Activated gamma-delta T cell treated with Interleukin-2 at 50 U/mL for 16 hours (primary cell): ENCODE data around the gene NCAPH2.

Experiments used
- DNase-seq: peaks from one replicate; pipeline ENCODE4 v3.0.0-alpha.2; 2020

Gene NCAPH2

DNA sequence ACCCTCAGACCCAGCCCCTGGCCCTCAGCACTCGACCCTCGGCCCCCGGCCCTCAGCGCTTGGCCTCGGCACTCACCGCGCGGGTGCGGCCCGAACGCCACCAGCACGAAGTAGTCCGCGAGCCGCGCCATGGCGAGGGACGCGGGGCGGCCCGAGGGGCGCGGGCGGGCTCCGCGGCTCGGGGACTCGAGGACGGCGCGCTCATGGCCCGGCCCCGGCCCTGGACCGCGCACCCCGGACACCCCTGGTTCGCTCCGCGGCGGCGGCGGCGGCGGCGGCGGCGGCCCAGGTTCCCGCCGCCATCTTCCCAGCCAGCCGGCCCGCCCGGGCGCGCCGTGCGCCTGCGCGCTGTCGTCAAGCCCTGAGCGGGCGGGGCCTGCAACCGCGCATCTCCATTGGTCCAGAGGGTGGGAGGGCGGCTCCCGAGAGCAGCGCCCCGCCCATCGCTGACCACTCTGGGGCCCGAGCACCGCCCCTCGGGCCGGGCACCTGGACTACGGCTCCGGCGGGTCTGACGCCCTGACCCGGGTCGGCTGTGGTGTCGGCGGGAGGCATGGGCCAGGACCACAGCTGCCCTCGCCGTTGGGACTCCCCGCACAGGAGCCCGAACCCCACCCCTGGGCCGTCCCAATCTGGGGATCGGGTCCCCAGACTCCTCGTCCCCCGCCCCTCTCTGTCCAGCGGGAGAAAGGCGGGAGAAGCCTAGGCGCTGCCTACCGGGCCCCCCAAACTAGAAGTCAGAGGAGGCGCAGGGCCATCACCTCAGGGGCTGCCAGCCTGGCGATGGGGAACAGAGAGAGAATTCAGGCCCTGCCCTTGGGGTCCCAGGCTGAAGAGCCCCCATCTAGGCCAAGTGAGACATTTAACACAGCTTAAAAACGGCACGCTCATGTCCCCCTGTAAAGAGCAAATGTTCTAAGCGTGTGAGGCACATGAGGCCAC is 33.0 kb upstream of the NCAPH2 start, which contains the start of gene SBF1:
SBF1 (minus strand) TSS at position 326 of the 942 bp plus-strand sequence; CDS start at position 131, 195 bp downstream.
- DNase-seq: peak; percentile 86

DNA sequence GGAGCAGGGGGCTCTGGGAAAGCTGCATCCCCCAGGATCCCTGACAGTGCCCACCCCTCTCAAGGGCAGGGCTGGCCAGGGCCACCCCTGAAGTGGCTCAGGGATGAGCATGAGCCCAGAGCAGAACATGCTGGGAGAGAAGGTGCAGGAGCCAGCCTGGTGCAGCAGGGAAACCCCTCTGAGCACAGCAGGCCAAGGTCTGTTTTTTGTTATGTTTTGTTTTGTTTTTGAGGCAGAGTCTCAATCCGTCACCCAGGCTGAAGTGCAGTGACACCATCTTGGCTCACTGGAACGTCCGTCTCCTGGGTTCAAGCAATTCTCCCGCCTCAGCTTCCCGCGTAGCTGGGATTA is 32.4 kb upstream of the NCAPH2 start:
- no peak for DNase-seq

DNA sequence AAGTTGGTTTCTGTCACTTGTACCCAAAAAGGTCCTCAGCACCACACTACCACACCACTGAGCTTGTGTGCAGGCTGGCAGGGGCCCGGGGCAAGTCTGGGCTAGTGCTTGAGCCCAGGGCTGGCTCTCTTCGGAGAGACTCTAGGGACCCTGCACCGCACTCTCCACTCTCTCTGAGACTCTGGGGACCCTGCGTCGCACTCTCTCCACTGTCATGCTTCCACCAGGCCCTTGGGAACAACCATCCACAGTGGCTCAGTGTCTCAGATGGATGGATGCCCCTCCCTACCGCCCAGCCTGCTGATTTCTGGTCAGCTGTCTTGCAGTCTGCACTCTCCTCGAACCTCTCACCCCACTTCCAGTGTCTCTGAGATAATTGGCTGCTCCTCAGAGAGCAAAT is 31.2 kb upstream of the NCAPH2 start:
- no peak for DNase-seq

DNA sequence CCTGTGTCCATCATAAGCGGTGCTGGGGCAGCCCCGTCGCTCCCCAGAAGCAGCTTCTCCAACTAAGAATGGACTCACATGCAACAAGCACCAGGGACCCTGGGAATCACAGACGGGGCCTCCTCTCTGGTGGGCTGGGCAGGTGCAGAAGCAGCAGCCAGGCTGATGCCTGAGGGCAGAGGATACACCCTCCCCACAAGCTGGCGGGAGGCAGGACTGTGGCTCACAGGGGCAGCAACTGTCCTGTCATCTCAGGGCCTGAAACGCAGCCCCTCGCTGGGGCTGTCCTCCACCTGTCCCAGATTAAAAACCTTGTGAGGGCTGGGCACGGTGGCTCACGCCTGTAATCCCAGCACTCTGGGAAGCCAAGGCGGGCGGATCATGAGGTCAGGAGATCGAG is 30.1 kb upstream of the NCAPH2 start:
- no peak for DNase-seq

DNA sequence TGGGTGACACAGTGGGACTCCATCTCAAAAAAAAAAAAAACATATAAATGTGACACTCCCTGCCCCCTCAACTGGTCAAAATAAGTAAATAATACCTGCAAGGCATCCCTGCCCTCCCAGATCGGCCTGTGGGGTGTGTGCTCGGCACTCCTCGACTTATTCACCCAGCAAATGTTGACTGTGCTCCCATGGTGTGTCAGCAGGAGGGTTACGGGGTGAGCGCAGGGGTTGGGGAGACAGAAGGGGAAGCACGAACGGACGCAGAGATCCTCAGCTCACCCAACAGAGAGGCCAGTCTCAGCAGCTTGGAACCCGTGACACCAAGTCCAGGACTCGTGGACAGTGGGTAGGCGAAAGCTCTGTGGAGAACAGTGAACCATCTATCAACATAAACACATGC is 28.3 kb upstream of the NCAPH2 start:
- no peak for DNase-seq

DNA sequence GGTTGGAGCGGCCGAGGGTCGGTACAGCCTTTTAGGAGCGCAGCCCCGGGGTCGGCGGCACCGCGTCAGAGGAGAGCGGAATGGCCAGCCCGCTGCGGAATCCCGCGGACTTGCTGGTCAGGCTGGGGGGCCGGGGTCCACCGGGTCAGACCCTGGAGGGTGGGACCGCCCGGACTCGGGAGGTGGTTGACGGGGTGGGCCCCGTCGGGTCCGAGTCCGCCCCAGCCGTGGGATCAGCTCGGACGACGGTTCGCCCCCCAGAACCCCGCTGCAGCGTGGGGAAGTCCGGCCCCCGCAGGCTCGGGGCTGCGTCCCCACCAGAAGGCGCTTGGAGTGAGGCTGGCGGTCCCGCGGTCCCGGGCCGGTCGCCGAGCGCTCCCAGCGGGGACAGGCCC is 27.0 kb upstream of the NCAPH2 start:
- no peak for DNase-seq

DNA sequence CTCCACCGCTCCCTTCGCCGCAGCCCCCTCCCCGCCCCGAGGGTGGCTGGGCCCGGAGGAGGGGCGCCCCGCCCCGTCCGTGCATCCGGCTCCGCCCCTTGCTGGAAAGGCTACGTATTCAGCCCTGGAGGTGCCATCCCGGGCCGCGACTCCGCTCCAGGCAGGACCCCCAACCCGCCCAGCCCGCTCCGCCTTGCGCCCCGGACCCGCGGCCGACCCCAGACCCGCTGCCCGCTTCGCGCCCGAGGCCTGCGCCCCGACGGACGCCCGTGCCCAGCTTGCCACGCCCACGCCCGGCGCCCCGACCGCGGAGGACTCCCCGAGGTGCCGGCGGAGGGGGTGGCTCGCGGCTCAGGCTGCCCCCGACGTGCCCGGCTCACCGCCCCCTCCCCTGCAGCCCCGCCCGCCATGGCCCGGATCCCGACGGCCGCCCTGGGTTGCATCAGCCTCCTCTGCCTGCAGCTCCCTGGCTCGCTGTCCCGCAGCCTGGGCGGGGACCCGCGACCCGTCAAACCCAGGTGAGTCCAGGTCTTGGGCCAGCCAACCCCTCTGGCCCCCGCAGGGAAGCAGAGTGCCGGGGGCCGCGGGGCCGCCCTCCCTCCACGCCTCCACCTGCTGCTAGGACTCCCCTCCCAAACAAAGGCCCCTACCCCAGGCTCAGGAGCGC is 26.5 kb upstream of the NCAPH2 start, which contains the start of gene ADM2:
ADM2 (plus strand) TSS at position 104 of the 667 bp plus-strand sequence; CDS start at position 409, 305 bp downstream.
- peak; percentile 67 for DNase-seq

DNA sequence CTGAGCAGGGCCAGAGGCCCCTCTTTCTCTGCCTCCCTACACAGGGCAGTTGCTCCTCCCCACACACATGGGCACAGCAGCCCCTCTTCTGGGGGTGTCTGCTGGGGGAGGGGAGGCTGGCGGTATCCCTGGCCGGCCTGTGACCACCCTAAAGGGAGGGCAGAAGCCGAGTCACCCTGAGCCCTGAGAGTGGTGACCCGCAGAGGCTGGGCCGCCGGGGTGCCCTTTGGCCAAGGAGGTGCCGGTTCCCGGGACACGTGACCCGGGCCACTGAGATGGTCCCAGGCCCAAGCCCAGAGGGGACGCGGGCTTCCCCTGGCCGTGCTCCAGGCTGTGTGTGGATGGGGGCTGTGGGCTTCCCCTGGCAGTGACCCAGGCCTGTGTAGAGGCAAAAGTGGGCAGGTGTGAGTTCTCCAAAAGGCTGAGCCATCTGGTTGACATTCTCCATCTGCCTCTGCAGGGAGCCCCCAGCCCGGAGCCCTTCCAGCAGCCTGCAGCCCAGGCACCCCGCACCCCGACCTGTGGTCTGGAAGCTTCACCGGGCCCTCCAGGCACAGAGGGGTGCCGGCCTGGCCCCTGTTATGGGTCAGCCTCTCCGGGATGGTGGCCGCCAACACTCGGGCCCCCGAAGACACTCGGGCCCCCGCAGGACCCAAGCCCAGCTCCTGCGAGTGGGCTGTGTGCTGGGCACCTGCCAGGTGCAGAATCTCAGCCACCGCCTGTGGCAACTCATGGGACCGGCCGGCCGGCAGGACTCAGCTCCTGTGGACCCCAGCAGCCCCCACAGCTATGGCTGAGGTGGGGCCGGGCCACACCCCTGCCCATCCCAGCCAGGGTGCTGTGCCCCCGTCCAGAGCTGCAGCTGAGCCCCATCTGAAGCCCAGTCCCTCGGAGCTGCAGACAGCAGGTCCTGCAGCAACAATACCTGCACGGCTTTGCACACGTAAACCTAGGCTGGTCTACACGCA is 25.6 kb upstream of the NCAPH2 start:
- no peak for DNase-seq

DNA sequence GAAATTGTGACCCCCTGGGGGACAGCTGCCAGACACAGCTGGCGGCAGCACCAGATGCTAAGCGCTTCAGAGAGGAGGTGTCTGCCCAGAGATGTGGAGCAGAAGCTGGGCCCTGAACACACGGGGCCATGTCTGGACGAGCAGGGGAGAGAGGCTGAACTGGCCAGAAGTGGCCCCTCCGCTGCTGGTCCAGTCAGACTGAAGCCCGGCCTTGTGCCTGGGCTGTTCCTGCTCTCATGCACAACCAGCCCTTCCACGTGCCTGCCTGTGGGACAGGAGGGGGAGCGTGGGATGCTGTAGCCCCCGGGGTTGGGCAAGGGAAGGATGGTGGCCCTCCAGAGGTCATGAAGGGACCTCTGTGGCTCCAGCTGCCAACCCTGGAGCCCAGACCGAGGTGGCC is 24.9 kb upstream of the NCAPH2 start:
- DNase-seq: no peak

DNA sequence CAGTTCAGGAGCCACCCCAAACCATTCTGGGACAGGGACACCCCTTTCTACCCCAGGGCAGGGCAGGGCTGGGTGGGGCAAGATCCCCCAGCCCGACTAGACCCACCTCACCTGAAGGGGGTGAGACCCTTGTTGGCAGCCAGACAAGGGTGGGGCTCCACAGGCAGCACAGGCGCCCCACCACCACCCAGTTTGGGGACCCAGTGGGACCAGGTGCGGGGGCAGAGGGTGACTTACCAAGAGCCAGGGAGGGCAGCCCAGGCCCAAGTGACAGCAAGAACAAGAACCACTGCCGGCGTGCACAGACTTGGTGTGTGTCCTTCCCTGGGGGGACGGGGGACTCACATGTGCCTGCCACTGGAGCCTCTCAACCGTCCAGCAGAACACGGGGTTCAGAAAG is 24.5 kb upstream of the NCAPH2 start:
- no peak for DNase-seq

DNA sequence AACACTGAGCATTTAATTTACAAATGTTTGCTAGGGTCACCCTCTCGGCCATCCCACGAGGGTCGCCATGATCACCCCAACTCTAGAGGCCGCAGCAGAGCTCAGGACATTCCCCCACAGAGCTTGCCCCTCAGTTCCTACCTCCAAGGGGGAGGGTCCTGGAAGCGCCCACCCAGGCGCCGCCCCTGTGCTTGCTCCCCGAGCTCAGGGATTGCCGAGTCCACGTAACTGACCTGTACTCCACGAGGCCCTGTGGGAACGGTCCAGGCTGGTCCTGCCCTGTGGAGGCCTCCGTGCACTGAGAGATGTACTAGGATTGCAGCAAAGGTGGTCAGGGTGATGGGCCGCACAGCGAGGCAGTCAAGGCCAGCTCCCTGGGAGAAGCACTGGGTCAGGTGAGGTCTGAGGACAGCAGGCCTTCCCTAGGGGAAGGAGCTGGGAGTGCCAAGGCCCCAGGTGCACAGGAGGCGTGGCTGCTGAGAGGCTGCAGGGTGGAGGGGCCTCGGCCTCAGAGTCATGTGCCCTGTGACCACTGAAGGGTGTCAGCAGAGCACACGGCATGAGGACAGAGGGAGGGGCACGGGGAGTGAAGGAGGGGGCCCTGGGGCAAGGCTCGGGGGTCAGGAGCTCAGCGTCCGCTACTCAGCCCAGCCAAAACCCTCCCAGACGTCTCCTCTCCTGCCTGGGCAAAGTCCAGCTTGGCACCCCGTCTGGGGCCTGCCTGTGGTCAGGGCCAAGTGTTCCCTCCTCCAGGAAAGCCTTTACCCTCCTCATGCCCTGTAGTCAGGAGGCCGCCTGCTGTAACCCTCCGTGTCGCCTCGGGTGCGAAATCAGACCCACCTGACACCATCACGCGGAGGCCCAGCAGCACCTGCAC is 23.8 kb upstream of the NCAPH2 start:
- no peak for DNase-seq

DNA sequence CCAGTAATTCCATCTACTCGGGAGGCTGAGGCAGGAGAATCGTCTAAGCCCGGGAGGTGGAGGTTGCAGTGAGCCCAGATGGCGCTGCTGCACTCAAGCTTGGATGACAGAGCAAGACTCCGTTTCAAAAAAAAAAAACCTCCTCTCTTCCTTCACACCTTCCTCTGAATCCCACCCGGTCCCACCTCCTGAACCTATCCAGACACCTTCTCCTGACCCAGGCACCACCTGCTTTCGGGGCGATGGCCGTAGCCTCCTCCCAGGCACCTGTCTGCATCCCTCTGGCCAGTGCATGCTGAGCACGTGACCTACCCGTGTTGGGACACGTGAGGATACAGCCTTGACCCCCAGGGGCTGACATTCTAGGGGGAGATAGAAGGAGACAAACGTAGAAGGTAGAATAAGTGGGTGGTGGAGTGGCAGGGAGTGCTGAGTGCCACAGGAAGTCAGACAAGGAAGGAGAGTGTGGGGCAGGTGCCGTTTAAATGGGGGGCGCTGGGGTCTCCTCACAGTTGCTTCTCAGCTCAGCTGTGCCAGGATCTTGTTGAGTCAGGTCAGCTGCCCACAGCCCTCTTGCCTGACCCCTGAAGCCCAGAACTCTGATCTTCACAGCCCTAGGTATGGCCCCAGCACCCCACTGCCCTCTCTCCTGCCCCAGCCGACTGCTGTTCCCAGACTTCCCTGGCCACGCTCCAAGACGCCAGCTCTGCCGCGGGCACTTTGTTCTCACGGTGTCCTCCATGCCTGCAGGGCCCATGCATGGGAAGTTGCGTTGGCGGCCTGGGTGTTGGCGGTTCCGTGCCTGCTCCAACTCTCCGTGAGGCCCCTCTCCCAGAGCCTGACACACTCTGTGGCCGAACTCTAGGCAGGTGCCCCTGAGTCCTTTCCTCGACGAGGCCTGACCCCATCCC is 22.5 kb upstream of the NCAPH2 start:
- no peak for DNase-seq

DNA sequence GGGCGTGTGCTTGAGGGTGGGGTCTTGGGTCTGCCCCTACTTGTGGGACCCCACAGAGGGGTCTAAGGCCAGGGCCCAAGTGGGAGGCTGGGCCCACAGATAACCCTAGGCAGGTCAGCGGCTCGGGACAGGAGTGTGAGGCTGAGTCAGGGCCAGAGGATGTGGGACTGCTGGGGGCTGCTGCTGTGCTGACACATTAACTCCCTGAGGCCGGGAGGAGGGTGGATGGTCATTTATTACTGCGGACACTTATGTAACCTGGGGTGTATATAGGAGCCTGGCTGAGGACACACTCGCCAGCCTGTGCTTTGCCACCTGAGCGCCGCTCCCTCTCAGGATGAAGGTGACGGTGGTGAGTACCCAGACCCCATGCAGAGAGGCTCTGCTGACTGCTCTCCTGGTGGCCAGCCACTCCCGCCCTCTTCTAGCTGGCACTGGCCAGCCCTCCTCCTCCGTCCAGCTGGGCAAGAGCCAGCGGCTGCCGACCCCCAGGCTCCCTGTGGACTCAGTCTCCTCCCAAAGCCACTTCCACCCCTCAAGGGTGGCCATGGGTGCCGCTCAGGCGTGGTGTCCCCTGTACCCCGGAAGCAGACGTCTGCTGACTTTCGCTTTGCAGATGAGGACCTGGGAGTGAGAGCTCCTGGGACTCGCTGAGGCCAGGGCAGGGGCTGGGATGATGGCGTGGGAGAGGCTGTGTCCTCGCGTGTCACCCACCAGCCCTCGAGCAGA is 21.3 kb upstream of the NCAPH2 start, which contains the start of gene MIOX:
MIOX (plus strand) TSS at position 299 of the 729 bp plus-strand sequence; CDS start at position 338, 39 bp downstream.
- DNase-seq: no peak

DNA sequence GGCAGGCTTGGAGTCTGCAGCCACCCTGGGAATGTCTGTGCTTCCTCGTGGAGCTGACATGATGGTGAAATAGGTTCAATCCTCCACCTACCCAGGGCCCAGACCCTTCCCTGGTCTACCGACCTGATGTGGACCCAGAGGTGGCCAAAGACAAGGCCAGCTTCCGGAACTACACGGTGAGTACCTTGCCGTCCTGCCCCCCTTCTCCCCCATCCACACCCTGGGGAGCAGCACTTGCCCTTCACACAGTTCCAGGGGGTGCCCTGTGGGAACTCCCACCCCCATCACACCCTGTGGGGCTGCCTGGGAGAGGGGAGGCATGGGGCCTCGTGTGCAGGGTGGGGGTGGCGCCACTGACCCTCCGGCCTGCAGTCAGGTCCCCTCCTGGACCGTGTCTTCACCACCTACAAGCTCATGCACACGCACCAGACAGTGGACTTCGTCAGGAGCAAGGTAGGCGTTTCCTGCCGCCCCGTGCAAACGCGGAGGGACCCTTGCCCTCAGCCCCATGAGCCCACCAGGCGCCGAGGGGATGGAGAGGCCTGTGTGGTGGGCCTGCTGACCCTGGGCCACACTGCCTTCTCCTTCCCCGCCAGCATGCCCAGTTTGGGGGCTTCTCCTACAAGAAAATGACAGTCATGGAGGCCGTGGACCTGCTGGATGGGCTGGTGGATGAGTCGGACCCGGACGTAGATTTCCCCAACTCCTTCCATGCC is 20.6 kb upstream of the NCAPH2 start:
- no peak for DNase-seq

DNA sequence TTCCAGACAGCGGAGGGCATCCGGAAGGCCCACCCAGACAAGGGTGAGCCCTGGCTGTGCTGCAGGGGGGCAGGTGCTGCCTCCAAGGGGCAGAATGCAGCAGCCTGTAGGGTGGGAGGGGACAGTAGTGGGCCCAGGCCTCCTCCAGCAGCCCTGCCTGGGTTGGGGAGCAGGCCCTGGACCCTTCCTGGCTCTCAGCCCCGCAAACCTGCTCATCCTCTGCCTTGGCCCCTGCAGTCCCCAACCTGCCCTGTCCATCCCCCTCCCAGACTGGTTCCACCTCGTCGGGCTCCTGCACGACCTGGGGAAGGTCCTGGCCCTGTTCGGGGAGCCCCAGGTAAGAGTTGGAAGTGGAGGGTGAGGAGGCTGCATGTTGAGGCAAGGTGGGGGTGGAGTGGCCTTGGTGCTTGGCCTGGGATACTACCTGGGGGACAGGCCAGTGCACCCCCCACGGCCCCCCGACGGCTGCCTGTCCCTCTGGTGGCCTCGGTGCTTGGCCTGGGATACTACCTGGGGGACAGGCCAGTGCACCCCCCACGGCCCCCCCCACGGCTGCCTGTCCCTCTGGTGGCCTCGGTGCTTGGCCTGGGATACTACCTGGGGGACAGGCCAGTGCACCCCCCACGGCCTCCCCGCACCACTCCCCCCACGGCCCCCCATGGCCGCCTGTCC is 19.9 kb upstream of the NCAPH2 start:
- no peak for DNase-seq

DNA sequence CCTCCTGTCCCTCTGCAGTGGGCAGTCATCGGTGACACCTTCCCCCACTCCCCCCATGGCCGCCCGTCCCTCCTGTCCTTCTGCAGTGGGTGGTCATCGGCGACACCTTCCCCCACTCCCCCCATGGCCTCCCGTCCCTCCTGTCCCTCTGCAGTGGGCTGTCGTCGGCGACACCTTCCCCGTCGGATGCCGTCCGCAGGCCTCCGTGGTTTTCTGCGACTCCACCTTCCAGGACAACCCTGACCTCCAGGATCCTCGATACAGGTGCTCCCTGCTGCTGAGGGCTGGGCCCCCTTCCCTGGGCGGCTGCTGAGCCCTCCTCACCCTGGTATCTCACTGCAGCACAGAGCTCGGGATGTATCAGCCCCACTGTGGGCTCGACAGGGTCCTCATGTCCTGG is 19.1 kb upstream of the NCAPH2 start:
- DNase-seq: no peak

DNA sequence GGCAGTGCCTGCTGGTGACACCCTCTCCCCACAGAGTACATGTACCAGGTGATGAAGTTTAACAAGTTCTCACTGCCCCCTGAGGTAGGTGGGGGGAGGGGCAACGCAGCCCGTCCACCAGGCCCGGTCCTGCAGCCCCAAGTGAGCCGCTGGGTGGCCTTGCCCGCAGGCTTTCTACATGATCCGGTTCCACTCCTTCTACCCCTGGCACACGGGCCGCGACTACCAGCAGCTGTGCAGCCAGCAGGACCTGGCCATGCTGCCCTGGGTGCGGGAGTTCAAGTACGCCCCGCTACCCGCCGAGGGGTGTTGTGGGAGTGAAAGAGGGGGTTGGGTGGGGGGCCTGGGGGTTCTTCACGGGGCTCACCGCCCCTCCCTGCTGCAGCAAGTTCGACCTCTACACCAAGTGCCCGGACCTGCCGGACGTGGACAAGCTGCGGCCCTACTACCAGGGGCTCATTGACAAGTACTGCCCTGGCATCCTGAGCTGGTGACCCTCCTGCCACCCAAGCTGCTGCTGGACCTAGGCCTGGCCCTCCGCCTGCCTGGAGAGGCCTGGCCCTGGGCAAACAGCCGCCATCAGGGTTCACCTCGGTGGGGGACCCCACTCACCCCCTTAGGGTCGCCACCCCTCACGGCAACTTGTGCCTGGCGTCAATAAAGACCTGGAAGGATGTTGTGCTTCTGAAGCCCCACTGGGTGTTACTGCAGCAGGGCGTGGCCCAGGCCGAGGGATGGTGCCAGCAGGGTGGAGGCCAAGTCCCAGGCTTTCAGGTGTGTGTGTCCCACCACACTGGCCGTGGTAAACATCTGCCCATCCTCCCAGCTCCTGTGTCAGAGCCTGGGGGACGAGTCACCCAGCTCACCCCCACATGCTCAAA is 18.4 kb upstream of the NCAPH2 start:
- no peak for DNase-seq
